Caco-2 (cell line): Measurements from ENCODE around the gene DMBX1. TPM values are rescaled to one million over a fixed set of nuclear protein-coding genes. Genes with fewer than 3 reads are reported as not detected.

Source experiments
- BruUV-seq: library from RNA; stranded (reverse); fragments of 400-500 nt; replicated peaks from 2 replicates; lab custom pipeline; 2021; lab: Mats Ljungman, UMichigan
- CTCF ChIA-PET: fragments of 300-600 bp; sonication (Branson Sonifier 250); formaldehyde crosslinking; loops from one replicate; lab custom pipeline; 2022; ENCODE audit warnings: antibody characterized with exemption; lab: Charles Lee
- POLR2A ChIA-PET: fragments of 300-600 bp; sonication (Branson Sonifier 250); formaldehyde crosslinking; loops from one replicate; lab custom pipeline; 2022; ENCODE audit warnings: antibody characterized with exemption; lab: Charles Lee
- DNase-seq, 2 experiments: peaks; one replicate each; pipeline versions ENCODE4 v3.0.0 to v3.0.0-alpha.2; 2020 to 2022
- H3K27me3 ChIP-seq: replicated peaks from 2 replicates; pipeline ENCODE4 v1.6.0; 2011; ENCODE audit warnings: low read length; ENCODE audit not compliant: control insufficient read depth, insufficient read depth
- H3K36me3 ChIP-seq: 2 replicates; pipeline ENCODE4 v1.5.1; 2011; ENCODE audit warnings: low read length; ENCODE audit not compliant: control insufficient read depth, insufficient read depth
- H3K4me1 ChIP-seq: fragments of 250-450 bp; sonication (Bioruptor Pico); 2 replicates; pipeline ENCODE4 v1.5.1; 2020; ENCODE audit warnings: mild to moderate bottlenecking
- H3K4me3 ChIP-seq: 2 replicates; pipeline ENCODE4 v1.5.1; 2011; ENCODE audit warnings: low read depth, mild to moderate bottlenecking, control low read depth, low read length
- H3K9me3 ChIP-seq: fragments of 250-450 bp; sonication (Bioruptor Pico); 2 replicates; pipeline ENCODE4 v1.5.1; 2020; ENCODE audit warnings: mild to moderate bottlenecking, moderate library complexity
- H3K27ac Mint-ChIP-seq: one replicate; pipeline ENCODE4 v1.8.0; 2022; ENCODE audit warnings: mixed read lengths; ENCODE audit not compliant: unreplicated experiment
- H3K27me3 Mint-ChIP-seq: one replicate; pipeline ENCODE4 v1.8.0; 2022; ENCODE audit warnings: mixed read lengths; ENCODE audit not compliant: insufficient read depth, unreplicated experiment
- H3K36me3 Mint-ChIP-seq: one replicate; pipeline ENCODE4 v1.8.0; 2022; ENCODE audit warnings: mild to moderate bottlenecking, mixed read lengths; ENCODE audit not compliant: insufficient read depth, unreplicated experiment
- H3K4me1 Mint-ChIP-seq: one replicate; pipeline ENCODE4 v1.8.0; 2022; ENCODE audit warnings: low read depth, mixed read lengths; ENCODE audit not compliant: unreplicated experiment
- H3K4me3 Mint-ChIP-seq: one replicate; pipeline ENCODE4 v1.8.0; 2022; ENCODE audit warnings: mild to moderate bottlenecking, moderate library complexity, mixed read lengths; ENCODE audit not compliant: unreplicated experiment
- H3K9me3 Mint-ChIP-seq: one replicate; pipeline ENCODE4 v1.8.0; 2022; ENCODE audit warnings: mixed read lengths; ENCODE audit not compliant: unreplicated experiment
- intact Hi-C: fragments of 100-400 bp; cut with micrococcal nuclease; formaldehyde crosslinking; loops from one replicate; pipeline ENCODE4 v1.10.0; 2022; ENCODE audit not compliant: unreplicated experiment
- total RNA-seq: library from RNA; stranded (reverse); gene quantifications from 2 replicates; pipeline ENCODE4 v1.2.3, GENCODE V29; 2022
- TF ChIP-seq, protein P1 (sequence below), 2 experiments: fragments of 200-600 bp in 1 of 2; IDR thresholded peaks; 1 replicate in 1 of 2; 2 replicates in 1 of 2; pipeline versions ENCODE4 v1.5.1 to v1.8.0; 2011 to 2022; ENCODE audit warnings: antibody characterized with exemption in 1 of 2, control low read depth in 1 of 2, inconsistent platforms in 1 of 2, low read depth in 1 of 2, low read length in 1 of 2, mild to moderate bottlenecking in 1 of 2, moderate library complexity in 1 of 2; ENCODE audit not compliant: insufficient read depth in 1 of 2, severe bottlenecking in 1 of 2, unreplicated experiment in 1 of 2

The DMBX1 gene
- total RNA-seq, 1 experiment from 2014 or later = 0.16 TPM

DNA sequence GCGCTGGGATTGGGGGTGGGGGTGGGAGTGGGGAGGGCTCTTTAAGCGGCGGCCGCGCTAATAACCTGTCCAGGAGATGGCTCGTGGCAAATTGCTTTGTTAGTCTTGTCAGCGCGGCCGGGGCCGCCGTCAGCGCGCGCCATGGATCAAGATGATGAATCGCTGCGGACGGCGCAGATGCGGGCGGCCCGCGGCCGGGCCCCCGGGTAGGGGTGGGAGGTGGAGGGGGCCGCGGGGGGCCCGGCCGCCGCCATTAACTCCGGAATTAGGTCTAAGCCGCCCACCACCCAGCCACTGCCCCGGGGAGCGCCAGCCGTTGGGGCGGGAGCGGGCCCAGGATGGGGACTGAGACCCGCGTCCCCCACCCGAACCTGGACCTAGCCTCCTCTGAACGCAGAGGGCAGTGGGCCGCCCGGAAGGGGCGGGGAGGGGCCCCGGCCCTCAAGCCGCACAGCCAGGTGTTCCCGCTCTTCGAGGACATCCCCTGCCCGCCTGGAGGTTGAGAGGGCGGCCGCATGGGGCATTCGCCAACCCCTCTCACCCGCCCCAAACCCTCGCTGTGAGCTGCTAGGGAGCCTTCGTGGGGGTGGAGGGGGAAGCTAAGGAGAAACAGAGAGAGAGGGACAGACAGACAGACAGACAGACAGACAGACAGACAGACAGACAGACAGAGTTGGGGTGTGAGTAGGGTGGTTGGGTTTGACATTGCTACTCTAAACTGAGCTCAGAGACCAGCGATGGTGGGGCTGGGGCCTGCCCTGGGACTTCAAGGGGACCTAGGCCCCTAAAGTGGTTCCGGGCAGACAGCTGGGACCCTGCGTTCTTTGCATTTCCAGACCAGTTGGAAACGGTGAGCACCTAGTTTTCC lies 3.8 kb upstream of the DMBX1 start:
- H3K9me3 ChIP-seq = no peaks in the 10 kb centered on the region
- H3K36me3 ChIP-seq = no peaks in the 10 kb centered on the region
- intact Hi-C loops = no loop called here
- DNase-seq = no peak
- no TSS peak for BruUV-seq
- peaks cover 6% of the 10 kb centered on the region; the same call in 1 of the 2 replicates for H3K4me1 ChIP-seq
- no peak overlapping the region for H3K4me3 Mint-ChIP-seq
- H3K9me3 Mint-ChIP-seq = no peaks in the 10 kb centered on the region
- H3K27ac Mint-ChIP-seq = no peak overlapping the region
- POLR2A ChIA-PET = no interaction called here
- peaks cover 8% of the 10 kb centered on the region for H3K4me1 Mint-ChIP-seq
- CTCF ChIA-PET = no interaction called here
- peaks cover 4% of the 10 kb centered on the region for H3K36me3 Mint-ChIP-seq
- H3K27me3 ChIP-seq = peaks cover 2% of the 10 kb centered on the region
- H3K4me3 ChIP-seq = no peak overlapping the region
- peaks cover 12% of the 10 kb centered on the region for H3K27me3 Mint-ChIP-seq
- TF ChIP-seq, protein P1, sequence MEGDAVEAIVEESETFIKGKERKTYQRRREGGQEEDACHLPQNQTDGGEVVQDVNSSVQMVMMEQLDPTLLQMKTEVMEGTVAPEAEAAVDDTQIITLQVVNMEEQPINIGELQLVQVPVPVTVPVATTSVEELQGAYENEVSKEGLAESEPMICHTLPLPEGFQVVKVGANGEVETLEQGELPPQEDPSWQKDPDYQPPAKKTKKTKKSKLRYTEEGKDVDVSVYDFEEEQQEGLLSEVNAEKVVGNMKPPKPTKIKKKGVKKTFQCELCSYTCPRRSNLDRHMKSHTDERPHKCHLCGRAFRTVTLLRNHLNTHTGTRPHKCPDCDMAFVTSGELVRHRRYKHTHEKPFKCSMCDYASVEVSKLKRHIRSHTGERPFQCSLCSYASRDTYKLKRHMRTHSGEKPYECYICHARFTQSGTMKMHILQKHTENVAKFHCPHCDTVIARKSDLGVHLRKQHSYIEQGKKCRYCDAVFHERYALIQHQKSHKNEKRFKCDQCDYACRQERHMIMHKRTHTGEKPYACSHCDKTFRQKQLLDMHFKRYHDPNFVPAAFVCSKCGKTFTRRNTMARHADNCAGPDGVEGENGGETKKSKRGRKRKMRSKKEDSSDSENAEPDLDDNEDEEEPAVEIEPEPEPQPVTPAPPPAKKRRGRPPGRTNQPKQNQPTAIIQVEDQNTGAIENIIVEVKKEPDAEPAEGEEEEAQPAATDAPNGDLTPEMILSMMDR (IDR thresholded peaks at IDR 0.05; ENCODE audit: insufficient read depth in 1 of 2, low read depth in 1 of 2, low read length in 1 of 2, severe bottlenecking in 1 of 2, unreplicated experiment in 1 of 2) = no peak

DNA sequence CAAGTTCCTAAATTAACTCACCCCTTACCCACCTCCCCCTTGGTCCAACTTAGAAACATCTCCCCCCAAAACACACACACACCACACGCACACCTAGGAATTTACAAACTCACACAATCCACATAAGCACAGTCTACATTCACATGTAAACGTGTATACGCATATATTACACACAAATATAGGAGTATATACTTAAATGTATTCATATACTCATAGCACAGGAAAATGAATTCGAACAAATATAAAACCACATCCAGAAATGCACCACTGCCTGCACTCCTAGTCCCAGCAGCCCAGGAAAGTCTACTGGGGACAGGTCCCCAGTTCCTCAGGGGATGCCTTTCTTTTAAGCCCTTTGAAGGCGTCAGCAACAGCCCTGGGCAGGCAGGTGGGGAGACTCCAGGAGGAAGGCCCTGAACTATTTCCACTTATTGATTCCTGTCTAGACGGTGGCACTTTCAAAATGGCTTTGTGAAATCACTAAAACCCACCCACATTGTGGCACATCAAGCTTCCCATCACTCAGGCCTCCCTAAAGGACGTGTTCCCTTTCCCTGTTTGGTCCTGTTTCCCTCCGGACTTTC lies 3.1 kb upstream of the DMBX1 start:
- H3K27me3 Mint-ChIP-seq = peaks cover 12% of the 10 kb centered on the region
- Histone ChIP-seq H3K9me3 (no peaks in the 10 kb centered on the region), H3K4me3 (no peak overlapping the region), H3K4me1 (peaks cover 6% of the 10 kb centered on the region; the same call in 1 of the 2 replicates), H3K36me3 (no peaks in the 10 kb centered on the region), H3K27me3 (peaks cover 2% of the 10 kb centered on the region)
- no peak overlapping the region for H3K4me3 Mint-ChIP-seq
- no peak for DNase-seq
- intact Hi-C loops = no loop called here
- no peaks in the 10 kb centered on the region for H3K9me3 Mint-ChIP-seq
- H3K36me3 Mint-ChIP-seq = peaks cover 4% of the 10 kb centered on the region
- no TSS peak for BruUV-seq
- ChIA-PET CTCF (interaction anchor here (0.5 to 1.4 kb wide), 2 partner anchors 40 to 239 kb away, joined by 3 to 4 read pairs; no protein-coding TSS in a partner anchor), POLR2A (no interaction called here)
- TF ChIP-seq, protein P1 (IDR thresholded peaks at IDR 0.05; ENCODE audit: insufficient read depth in 1 of 2, low read depth in 1 of 2, low read length in 1 of 2, severe bottlenecking in 1 of 2, unreplicated experiment in 1 of 2) = no peak
- no peak overlapping the region for H3K27ac Mint-ChIP-seq
- peaks cover 8% of the 10 kb centered on the region for H3K4me1 Mint-ChIP-seq

DNA sequence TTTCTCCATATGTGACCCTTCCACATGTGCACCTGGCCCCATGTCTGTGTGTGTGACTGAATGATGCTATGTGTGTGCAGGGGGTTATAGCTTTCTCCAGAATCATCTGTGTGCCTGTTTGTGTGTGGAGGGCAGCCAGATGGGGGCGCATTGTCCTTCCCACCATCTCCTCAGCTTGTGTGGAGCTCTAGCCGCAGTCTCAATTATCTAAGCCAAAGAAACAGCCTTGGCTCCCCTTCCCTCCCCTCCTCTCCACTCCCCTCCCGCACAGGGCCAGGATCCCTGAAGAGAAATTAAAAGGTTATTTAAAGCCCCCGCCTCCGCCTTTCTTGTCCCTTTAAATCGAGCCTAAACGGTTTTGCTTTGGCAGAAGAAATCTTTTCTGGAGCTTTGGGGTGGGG lies 1.8 kb upstream of the DMBX1 start:
- Histone ChIP-seq H3K4me1 (peaks cover 6% of the 10 kb centered on the region; the same call in 1 of the 2 replicates), H3K27me3 (peaks cover 2% of the 10 kb centered on the region), H3K4me3 (no peak overlapping the region), H3K36me3 (no peaks in the 10 kb centered on the region), H3K9me3 (no peaks in the 10 kb centered on the region)
- Mint-ChIP-seq H3K4me1 (peaks cover 8% of the 10 kb centered on the region), H3K9me3 (no peaks in the 10 kb centered on the region), H3K27me3 (peaks cover 15% of the 10 kb centered on the region), H3K36me3 (peaks cover 4% of the 10 kb centered on the region), H3K27ac (no peak overlapping the region), H3K4me3 (no peak overlapping the region)
- no TSS peak for BruUV-seq
- ChIA-PET CTCF (interaction anchor here (0.5 to 1.4 kb wide), 4 partner anchors 8 to 482 kb away, joined by 3 to 5 read pairs (median 4); no protein-coding TSS in a partner anchor), POLR2A (no interaction called here)
- no peak for DNase-seq
- TF ChIP-seq, protein P1 (IDR thresholded peaks at IDR 0.05; ENCODE audit: insufficient read depth in 1 of 2, low read depth in 1 of 2, low read length in 1 of 2, severe bottlenecking in 1 of 2, unreplicated experiment in 1 of 2) = no peak
- intact Hi-C loops = no loop called here
